H1 (cell line): ENCODE measurements around the gene AGPAT4. TPM values are rescaled to one million over a fixed set of nuclear protein-coding genes. Genes with fewer than 3 reads are reported as not detected.

Source experiments
- POLR2AphosphoS5 ChIP-seq: IDR thresholded peaks from 2 replicates; pipeline ENCODE4 v1.6.1; 2011; ENCODE audit warnings: low read depth, low read length
- polyA plus RNA-seq, 7 experiments: library from polyadenylated mRNA; depleted of rRNA in 3 of 7; stranded (reverse) in 5 of 7; unstranded in 2 of 7; fragments of >200 nt in 5 of 7; fragments of 200-250 nt in 2 of 7; gene quantifications; 1 replicate in 5 of 7; 2 replicates in 1 of 7; 4 replicates in 1 of 7; pipeline versions ENCODE4 v1.2.1 to v1.2.3, GENCODE V29; 2011 to 2013; ENCODE audit warnings: missing spikeins in 2 of 7, mixed read lengths in 2 of 7
- total RNA-seq: library from RNA; stranded (reverse); fragmentation: NEBNext Ultra II Directional; extraction: Animal tissue kit (Norgen Biotek cat#: 25700); gene quantifications from 2 replicates; pipeline ENCODE4 v1.2.1, GENCODE V29; 2021

Gene AGPAT4
- total and polyA plus RNA-seq, 2 of the 8 experiments (the other 6 are each of a cell fraction or from before 2014, with no cell fraction given) = 13.5 to 23.8 TPM

- no peak for TF ChIP-seq POLR2AphosphoS5
Measured at GRCh38 chr6:161204866-161205557, 68.8 kb downstream of the AGPAT4 start (continued).
